ENCODE data around the gene SMIM24.
A peak's percentile ranks its signal among the peaks of the same experiment; 100 is the strongest.

Gene SMIM24

GRCh38 chr19:3440082-3440481, 40.2 kb downstream of the SMIM24 start:
- Histone ChIP-seq H3K27ac (ENCODE audit: poor library complexity, severe bottlenecking) (no peak overlapping the region), H3K9me3 (ENCODE audit: severe bottlenecking) (no peaks in the 10 kb centered on the region), H3K4me3 (ENCODE audit: severe bottlenecking) (no peak overlapping the region), H3K36me3 (ENCODE audit: low read depth) (peaks cover 61% of the 10 kb centered on the region), H3K4me1 (ENCODE audit: insufficient read depth, poor library complexity, severe bottlenecking) (no peaks in the 10 kb centered on the region), H3K27me3 (ENCODE audit: insufficient read depth, poor library complexity, severe bottlenecking) (no peaks in the 10 kb centered on the region)
- ATAC-seq (ENCODE audit: low read depth) (no peak), DNase-seq (ENCODE audit: low spot score) (no peak)
- TF ChIP-seq CTCF (IDR thresholded peaks at IDR 0.05; ENCODE audit: poor library complexity, severe bottlenecking): no peak

GRCh38 chr19:3434630-3435553, 45.4 kb downstream of the SMIM24 start:
- Histone ChIP-seq H3K4me3 (ENCODE audit: severe bottlenecking) (peak overlapping the region; percentile 30), H3K9me3 (ENCODE audit: severe bottlenecking) (no peaks in the 10 kb centered on the region), H3K27ac (ENCODE audit: poor library complexity, severe bottlenecking) (peak overlapping the region; percentile 60), H3K27me3 (ENCODE audit: insufficient read depth, poor library complexity, severe bottlenecking) (no peaks in the 10 kb centered on the region), H3K4me1 (ENCODE audit: insufficient read depth, poor library complexity, severe bottlenecking) (no peaks in the 10 kb centered on the region), H3K36me3 (ENCODE audit: low read depth) (peaks cover 52% of the 10 kb centered on the region)
- peak; percentile 97 for ATAC-seq (ENCODE audit: low read depth)
- no peak for TF ChIP-seq CTCF (IDR thresholded peaks at IDR 0.05; ENCODE audit: poor library complexity, severe bottlenecking)
- peak; percentile 94 for DNase-seq (ENCODE audit: low spot score)

DNA sequence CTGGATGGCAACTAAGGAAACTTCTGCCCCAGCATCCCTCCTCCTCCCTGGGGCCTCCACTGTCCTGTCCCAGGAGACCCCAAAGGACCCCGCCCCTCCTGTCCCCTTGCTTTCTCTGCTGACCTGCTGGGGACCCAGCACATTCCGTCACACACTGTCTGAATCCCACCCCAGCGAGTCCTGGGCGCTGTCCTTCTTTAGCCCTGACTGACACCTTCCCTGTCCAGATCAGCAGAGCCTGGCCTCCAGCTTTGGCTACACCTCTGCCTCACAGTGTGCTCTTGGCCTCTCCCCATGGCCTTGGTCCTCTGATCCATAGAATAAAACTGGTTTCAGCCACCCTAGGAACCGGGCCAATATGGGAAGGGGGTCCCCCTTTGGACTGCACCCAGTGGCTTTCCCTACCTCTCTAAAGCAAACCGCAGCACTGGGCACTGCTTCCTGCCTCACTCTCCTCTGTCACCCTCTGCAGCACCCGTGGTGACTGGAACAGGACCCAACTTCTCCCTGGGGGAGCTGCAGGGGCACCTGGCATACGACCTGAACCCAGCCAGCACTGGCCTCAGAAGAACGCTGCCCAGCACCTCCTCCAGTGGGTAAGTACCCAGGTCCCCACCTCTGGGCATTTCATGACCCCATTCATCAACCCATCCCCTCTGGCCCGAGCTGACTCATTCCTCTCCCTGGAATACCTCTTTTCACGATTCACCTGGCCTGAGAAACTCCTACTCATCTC, 46.4 kb downstream of the SMIM24 start:
- H3K27ac ChIP-seq (ENCODE audit: poor library complexity, severe bottlenecking): peak overlapping the region; percentile 60
- ATAC-seq (ENCODE audit: low read depth) (no peak), DNase-seq (ENCODE audit: low spot score) (no peak)
- no peaks in the 10 kb centered on the region for H3K27me3 ChIP-seq (ENCODE audit: insufficient read depth, poor library complexity, severe bottlenecking)
- H3K9me3 ChIP-seq (ENCODE audit: severe bottlenecking): no peaks in the 10 kb centered on the region
- H3K4me3 ChIP-seq (ENCODE audit: severe bottlenecking): no peak overlapping the region
- no peaks in the 10 kb centered on the region for H3K4me1 ChIP-seq (ENCODE audit: insufficient read depth, poor library complexity, severe bottlenecking)
- TF ChIP-seq CTCF (IDR thresholded peaks at IDR 0.05; ENCODE audit: poor library complexity, severe bottlenecking): no peak
- peaks cover 49% of the 10 kb centered on the region for H3K36me3 ChIP-seq (ENCODE audit: low read depth)

- Histone ChIP-seq H3K36me3 (ENCODE audit: low read depth) (peaks cover 43% of the 10 kb centered on the region), H3K4me1 (ENCODE audit: insufficient read depth, poor library complexity, severe bottlenecking) (no peaks in the 10 kb centered on the region), H3K27me3 (ENCODE audit: insufficient read depth, poor library complexity, severe bottlenecking) (no peaks in the 10 kb centered on the region), H3K9me3 (ENCODE audit: severe bottlenecking) (no peaks in the 10 kb centered on the region), H3K4me3 (ENCODE audit: severe bottlenecking) (no peak overlapping the region), H3K27ac (ENCODE audit: poor library complexity, severe bottlenecking) (no peak overlapping the region)
- ATAC-seq (ENCODE audit: low read depth): no peak
- no peak for TF ChIP-seq CTCF (IDR thresholded peaks at IDR 0.05; ENCODE audit: poor library complexity, severe bottlenecking)
- no peak for DNase-seq (ENCODE audit: low spot score)
Measured at GRCh38 chr19:3433313-3433712, 47.0 kb downstream of the SMIM24 start.
